ENCODE measurements around the gene UBE2E2. TPM values are rescaled to one million over a fixed set of nuclear protein-coding genes. Genes with fewer than 3 reads are reported as not detected.
A peak's percentile ranks its signal among the peaks of the same experiment; 100 is the strongest.

Gene UBE2E2
- total and polyA plus RNA-seq, 12 donors = 19.5 to 63.8 (median 52.2) TPM

GRCh38 chr3:23487015-23487414 is 283.9 kb downstream of the UBE2E2 start:
- H3K4me3 ChIP-seq = no peak overlapping the region
- H3K36me3 ChIP-seq = no peaks in the 10 kb centered on the region
- TF ChIP-seq CTCF (IDR thresholded peaks at IDR 0.05) = no peak
- 97 to 98% methylated on average over 9 of the region's 9 CpGs for WGBS, 2 donors
- ATAC-seq = peak in 3 of 8 donors; percentile 22 to 31 (median 25)
- no peak overlapping the region for H3K27ac ChIP-seq
- H3K4me1 ChIP-seq = peaks cover 0 to 41% (median 20%) of the 10 kb centered on the region in 9 donors
- no peaks in the 10 kb centered on the region for H3K27me3 ChIP-seq
- DNase-seq = no peak
- intact Hi-C loops (cut with DNase I) = no loop called here
- H3K9me3 ChIP-seq = peaks cover 0 to 16% (median 0%) of the 10 kb centered on the region in 11 donors

DNA sequence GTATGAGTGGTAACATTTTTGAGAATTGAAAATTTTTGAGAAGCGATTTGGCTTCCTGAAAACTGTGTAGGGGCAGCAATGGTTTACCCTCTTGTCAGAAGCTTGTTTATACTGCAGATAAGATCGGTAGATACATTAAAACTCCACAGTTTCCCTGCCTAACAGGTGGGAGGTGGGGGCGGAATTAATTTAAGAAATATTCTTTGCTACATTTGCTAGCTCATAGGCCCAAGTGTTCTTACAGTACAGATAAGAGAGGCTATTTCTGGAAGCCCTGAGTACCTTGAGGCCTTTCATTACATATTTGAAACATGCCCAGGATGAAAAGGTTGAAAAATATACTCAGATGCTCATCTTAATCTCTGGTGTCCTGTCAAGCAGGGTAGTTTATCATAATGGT is 285.5 kb downstream of the UBE2E2 start:
- 57 to 66% methylated on average over 3 of the region's 3 CpGs for WGBS, 2 donors
- Histone ChIP-seq H3K36me3 (no peaks in the 10 kb centered on the region), H3K4me3 (no peak overlapping the region), H3K27ac (peak overlapping the region in 2 of 10 donors; percentile 10 to 20), H3K9me3 (peaks cover 0 to 16% (median 0%) of the 10 kb centered on the region in 11 donors), H3K4me1 (peaks cover 0 to 33% (median 15%) of the 10 kb centered on the region in 9 donors), H3K27me3 (no peaks in the 10 kb centered on the region)
- intact Hi-C loops (cut with DNase I) = no loop called here
- TF ChIP-seq CTCF (IDR thresholded peaks at IDR 0.05) = no peak
- DNase-seq (no peak), ATAC-seq (peak in 4 of 8 donors; percentile 45 to 61 (median 52))

- no peaks in the 10 kb centered on the region for H3K36me3 ChIP-seq
- H3K4me3 ChIP-seq = no peak overlapping the region
- peaks cover 0 to 16% (median 0%) of the 10 kb centered on the region in 11 donors for H3K9me3 ChIP-seq
- ATAC-seq (peak in 2 of 8 donors; percentile 10 to 28), DNase-seq (no peak)
- intact Hi-C loops (cut with DNase I) = no loop called here
- TF ChIP-seq CTCF (IDR thresholded peaks at IDR 0.05) = no peak
- peak overlapping the region in 2 of 10 donors; percentile 10 to 20 for H3K27ac ChIP-seq
- H3K4me1 ChIP-seq = peaks cover 0 to 42% (median 18%) of the 10 kb centered on the region in 9 donors
- WGBS, 2 donors = 95 to 96% methylated on average over 7 of the region's 7 CpGs
- H3K27me3 ChIP-seq = no peaks in the 10 kb centered on the region
Observed at GRCh38 chr3:23489300-23490158, 286.4 kb downstream of the UBE2E2 start.

- TF ChIP-seq CTCF (IDR thresholded peaks at IDR 0.05) = no peak
- no peak for DNase-seq
- Histone ChIP-seq H3K27me3 (no peaks in the 10 kb centered on the region), H3K27ac (no peak overlapping the region), H3K4me1 (peaks cover 0 to 51% (median 25%) of the 10 kb centered on the region in 9 donors), H3K9me3 (peaks cover 0 to 16% (median 0%) of the 10 kb centered on the region in 11 donors), H3K36me3 (no peaks in the 10 kb centered on the region), H3K4me3 (no peak overlapping the region)
- no peak for ATAC-seq
- WGBS, 2 donors = 35 to 53% methylated on average over 3 of the region's 3 CpGs
- intact Hi-C loops (cut with DNase I) = no loop called here
Observed at GRCh38 chr3:23490459-23490858, 287.3 kb downstream of the UBE2E2 start.
